NCI-H1694 (cell line): ENCODE results near the gene RASGRF2.
"Not testable (repeated sequence)": the region's sequence is repeated elsewhere in the genome, so short reads cannot be mapped to it uniquely, and the experiment has no call there.

Experiments used
- DNase-seq: peaks from one replicate; lab custom pipeline; 2025; lab: John Stamatoyannopoulos, UW

RASGRF2 gene

DNA sequence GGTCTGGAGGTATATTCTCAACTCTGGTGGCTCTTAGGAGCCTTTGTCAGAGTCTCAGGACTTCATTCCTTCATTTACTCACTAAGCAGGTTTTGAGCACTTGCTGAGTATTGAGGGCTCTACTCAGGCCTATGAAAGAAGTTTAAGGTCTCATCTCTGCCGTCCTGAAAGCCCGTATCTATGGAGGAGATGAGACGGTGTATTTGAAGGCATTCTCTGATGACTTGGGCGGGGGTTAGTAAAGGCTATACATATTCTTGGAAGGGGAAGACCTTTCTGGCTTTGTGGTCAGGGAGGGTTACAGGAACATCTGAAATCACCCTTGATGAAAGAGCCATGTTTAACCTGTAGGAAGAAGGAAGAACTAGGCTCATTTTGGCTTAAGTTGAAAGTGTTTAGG lies 21.9 kb downstream of the RASGRF2 start:
- no peak for DNase-seq

DNA sequence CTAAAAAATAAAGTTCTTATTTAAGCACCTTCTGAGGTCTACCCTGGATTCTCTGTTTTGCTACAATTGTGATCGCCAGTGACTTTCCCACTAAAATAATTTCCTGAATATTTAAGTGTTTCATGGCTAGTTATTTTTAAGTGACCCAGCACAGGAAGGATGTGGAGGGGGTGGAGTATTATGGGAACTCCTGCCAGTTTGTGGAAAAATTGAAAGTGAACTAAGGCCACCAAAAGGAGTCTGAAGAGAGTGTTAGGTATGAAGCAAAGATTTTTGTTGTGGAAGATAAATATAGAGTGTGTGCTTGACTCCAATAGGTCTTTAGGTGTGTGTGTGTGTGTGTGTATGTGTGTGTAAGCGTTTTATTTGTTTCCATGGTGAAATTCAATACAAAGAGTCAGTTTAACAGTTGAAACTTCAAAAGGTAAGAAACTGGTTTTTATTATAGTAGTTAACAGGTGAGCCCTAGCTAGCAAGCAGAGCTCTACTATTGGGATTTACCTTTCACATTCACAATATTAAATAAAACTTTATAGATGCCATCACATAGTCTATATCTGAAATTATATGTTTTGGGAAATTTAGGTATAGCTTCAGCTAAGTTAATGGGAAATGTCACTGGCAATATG lies 25.6 kb downstream of the RASGRF2 start:
- no peak for DNase-seq

DNA sequence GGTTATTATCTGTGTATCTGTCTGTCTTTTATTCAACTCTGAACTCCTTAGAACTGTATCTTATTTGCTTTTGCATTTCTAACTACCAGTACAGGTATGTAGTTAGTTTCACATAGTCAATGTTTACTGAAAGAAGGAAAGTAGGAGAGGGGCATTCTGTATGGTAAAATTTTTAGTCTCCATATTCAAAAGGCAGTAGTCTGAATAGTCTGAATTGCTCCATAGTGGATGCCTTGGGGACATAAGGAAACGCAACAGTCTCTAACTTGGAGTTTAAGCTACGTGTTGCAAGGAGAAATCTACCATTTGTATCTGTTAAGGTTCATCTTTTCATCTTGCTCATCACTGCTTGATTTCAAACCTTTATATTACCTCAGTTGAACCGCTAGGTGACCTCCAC lies 26.2 kb downstream of the RASGRF2 start:
- no peak for DNase-seq

DNA sequence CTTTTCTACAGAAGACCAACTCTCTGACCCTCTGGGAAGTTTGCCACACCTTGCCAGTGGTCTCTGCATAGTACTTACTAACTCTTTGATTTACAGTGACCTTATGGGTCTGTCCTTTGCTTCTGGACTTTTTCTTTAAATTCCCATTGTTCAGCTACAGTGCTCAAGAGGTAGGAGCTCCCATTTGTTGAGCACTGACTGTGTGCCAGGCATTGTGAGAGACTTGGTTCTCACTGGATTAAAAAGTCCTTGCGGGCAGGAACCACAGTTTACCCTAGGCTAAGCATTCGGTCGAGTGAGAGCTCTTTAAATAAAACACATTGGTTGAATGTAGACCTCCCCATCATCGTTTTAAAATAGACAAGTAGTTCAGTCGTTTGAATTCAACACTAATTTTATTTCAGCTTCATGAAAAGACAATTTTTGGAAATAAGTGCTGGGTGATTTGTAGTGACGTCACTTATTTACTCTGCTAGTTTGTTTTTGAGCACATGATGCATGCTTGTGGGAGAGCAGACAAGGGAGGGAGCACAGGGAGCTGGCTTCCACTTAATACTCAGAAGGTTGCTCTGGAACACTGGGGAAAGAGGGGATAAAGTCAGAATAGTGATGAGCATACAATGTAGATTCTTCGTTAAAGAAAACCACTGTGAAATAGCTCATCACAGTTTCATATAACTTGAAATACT lies 27.1 kb downstream of the RASGRF2 start:
- DNase-seq, result no peak

DNA sequence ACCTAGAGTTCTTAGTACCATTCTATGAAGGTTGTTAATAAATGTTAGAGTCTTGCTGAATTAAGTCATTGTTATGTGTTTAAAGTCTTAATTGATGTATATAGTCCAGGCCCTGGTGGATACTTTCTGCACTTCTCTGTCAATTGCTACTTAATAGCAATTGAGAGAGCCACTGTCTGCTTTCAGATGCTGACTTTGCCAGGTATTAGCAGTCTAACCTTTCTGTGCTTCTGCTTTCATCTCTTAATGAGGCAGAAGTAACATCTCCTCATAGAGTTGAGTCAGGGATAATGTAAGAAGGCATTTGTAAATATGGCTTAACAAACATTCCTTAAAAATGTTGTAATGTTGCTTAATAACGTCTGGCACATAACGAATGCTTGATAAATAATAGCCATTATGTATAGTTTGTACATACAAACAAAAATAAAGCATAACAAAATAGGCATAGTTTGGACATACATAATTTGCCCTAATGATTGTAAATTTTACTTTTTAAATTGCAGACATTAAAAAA lies 28.3 kb downstream of the RASGRF2 start:
- no peak for DNase-seq

DNA sequence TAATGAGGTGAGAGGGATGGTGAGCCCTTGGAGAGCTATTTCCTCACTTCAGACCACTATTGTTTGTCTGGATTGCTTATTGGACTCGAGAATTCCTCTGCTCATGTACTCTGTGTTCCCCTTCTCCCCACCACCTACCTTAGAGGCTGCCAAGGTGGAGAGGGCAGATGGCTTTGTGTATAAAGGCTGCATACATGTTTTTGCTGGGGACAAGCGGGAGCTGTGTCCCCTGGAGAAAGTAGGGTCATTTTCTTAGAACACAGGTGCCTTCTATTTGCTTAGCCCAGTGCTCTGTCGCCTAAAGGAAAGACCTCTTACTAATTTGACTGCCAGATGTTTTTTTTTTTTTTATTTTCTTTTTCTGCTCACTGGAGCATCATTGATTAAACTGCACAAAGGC lies 29.7 kb downstream of the RASGRF2 start:
- no peak for DNase-seq

DNA sequence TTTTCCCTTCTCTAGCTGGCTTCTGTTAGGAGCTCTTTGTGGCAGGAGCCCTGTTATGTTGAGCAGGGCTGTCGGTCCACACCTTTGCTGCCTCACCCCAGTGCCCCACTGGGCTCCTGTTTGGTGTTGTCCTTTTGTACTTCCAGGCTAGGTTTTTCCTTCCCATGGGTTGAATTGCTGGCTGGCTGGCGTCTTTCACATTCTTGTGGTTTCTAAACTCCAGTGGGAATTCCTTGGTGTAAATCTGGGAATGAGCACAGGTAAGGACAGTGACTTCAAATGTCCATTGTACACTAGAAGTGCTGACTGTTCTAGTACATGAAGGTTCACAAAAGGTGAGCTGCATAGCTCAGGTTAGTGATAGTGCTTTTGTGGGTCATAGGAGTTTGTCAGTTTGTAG lies 30.4 kb downstream of the RASGRF2 start:
- no peak for DNase-seq

DNA sequence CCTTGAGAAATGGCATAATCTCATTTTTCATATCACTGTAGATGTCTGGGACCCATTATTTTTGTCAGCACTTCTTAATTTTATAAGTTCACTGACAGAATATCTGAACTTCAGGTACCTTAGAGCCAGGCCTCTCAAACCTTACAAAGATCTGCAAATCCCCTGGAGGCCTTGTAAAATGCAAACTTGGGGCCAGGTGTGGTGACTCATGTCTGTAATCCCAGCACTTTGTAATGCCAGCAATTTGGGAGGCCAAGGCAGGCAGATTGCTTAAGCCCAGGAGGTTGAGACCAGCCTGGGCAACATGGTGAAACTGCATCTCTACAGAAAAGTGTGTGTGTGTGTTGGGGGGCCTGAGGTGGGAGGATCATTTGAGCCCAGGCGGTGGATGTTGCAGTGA lies 30.8 kb downstream of the RASGRF2 start:
- DNase-seq, result no peak

DNA sequence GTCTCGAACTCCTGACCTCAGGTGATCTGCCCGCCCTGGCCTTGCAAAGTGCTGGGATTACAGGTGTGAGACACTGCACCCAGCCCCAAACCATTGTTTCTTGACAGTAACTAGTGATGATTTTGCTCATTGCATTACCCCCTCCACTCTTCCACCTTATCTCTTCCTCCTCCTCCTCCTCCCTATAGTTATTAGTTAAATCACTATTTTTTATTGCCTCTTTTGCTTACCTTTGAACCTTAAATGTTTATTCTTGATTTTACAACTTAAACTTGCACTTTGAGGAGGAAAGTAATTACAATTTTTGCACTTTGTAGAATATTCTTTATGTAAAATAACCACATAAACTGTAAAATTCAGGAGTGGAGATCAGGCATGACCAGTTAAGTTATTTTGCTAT lies 35.7 kb downstream of the RASGRF2 start:
- no peak for DNase-seq

DNA sequence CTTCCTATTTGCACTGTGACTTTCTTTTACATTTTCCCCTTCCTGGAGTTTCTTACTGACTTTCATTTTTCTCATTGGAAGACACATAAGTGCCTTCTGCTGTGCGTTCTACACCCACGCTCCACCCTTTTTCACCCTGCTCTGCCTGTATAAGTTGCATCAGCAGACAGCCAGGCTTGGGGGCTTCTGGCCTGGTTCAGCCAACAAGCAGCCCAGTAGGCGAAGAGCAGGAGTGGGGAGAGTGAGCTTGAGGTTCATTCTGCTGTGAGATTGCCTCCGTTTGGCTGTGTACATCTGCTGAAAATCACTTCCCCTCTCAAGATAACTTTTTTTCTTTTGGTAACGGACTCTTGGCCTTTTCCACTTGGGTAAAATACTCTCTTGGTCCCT lies 38.4 kb downstream of the RASGRF2 start:
- DNase-seq, result no peak

DNA sequence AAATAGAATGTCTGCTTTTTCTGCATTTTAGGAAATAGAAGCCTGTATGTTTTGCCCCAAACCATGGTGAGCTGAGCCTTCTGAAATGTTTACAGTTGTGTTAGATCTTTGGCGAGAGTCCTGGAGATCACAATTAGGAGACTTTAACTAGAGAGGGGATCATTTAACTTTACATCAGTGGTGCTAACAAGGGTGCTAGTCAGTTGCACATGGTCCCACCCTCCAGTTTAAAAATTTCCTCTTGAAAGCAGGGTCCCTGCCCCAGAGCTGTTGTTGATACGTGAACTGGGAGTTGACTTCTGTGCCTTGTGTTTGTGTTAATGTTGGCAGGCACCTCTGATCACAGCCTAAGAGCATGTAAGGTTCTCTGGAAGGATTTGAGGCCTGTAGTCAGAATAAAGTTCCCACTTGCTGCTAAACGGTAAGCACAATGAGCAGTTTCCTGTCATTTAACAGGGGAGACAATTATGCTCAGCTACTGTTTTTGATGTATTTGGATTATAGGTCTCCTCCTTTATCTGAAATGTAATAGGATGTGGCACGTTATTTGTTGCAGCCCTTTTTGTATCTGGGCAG lies 43.7 kb downstream of the RASGRF2 start:
- DNase-seq, result no peak

DNA sequence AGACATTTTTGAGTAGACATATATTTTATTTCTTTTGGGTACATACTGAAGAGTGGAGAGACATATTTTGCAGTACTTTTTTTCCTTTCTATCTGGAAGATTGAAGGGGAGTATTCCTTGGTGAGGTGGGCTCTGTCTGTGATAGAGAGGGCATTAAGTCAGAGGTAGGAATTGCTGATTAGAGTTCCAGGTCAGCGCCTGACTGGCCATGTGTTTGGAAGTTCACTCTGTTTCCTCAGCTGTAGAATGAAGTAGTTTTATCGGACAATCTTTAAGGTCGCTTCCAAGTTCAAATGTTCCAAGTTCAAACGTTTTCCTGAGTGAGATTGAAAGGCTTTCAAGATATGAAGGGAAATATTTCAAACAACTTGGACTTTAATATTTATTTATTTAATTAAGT lies 45.5 kb downstream of the RASGRF2 start:
- DNase-seq, result no peak

DNA sequence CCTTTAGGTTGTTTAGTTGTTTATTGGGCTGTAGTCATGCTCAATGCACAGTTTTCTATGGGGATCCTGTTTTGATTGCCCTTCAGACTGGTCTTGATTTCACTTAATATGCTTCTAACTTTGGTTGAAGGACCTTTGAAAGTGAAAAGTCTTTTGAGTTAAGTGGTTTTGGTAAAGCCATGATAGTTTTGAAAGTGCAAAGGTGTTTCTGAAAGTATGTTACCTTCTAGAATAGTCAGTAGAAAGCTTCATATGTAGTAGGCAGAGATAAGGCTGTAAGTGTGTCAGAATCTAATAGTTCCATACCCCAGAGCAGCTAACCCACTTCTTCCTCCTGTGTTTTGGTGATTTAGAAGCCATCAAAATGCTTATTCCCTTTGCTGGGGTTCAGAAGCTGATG lies 46.1 kb downstream of the RASGRF2 start:
- DNase-seq, result no peak

DNA sequence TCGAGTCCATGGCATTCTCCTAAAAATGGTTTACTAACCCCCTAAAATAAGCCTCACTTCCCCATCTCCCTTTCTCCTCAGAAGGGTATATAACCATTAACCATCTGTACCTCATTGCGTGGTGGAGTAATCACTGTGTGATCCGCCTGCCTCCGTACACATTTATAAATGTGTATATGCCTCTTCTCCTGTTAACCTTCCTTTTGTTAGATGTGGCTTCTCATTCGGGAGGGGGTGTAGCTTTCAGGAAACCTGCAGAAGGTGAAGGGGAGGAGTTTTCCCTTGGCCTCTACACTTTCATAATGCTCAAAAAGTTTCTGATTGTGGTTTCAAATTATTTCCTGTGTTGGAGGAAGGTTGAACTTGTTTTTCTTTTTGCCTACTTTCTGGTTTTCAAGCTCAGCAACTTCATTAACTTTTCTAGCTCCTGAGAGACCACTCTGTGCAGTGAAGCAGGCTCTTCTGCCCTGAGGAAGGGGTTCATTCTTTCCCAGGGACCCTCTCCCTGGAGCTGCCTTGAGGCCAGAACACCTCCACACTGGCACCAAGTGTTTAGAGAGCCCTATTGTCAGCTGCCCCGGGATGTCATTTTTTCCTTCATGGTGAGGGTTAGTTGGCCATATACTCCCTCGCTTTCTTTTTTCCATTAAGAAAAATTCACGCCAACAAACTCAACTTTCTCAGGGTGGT lies 46.9 kb downstream of the RASGRF2 start:
- no peak for DNase-seq

DNA sequence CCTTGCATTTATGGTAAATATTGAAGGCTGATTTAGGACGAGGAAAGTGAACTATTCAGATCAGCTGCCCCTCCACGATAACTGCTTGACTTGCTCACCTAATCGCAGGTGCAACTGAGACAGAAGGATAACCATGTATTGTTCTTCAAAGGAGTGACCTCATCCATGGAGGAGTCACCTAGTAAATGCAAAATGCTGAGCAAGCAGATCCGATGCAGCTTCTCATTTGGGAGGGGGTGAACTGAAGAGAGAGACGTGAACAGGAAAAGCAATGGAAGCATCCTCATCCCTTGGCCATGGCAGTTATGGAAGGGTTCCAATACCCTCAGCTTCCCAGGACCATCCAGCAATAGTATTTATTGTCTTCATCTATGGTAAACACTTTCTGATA lies 47.5 kb downstream of the RASGRF2 start:
- DNase-seq, result no peak

DNA sequence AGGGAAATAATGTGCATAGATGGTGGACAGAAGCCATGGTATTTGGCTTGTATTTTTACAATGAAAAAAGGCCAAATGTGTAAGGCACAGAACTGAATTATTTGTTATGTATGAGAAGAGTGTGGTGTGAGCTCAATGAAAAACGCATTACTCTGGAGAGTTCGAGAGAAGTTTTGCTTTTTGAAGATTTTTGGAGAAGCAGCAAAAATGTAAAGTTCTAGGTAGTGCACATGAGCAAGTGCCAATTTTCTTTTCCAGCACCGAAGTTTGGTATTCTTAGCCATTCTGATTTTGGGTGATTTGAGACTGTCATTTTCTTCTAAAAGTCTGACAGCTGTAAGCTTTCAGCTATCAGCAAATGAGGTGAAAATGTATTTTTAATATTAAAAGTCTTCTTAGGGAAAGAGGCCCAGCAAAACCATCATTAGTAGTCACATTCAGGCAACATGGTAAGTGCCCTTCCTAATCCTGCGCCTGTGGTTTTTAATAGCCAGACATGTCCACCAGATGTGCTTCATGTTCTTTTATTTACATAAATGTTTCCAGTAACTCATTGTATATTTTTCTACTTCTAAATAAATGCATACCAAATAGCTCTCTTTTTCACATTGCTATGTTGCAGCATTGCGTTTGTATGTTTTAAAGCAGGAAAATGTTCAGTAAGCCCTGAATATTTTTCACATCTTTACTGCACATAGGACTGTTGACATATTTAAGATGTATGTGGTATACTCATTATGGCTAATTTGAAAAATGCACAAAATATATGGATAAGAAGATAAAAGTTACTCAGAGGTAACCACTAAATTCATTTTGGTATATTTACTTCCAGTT lies 50.4 kb downstream of the RASGRF2 start:
- DNase-seq, result no peak

DNA sequence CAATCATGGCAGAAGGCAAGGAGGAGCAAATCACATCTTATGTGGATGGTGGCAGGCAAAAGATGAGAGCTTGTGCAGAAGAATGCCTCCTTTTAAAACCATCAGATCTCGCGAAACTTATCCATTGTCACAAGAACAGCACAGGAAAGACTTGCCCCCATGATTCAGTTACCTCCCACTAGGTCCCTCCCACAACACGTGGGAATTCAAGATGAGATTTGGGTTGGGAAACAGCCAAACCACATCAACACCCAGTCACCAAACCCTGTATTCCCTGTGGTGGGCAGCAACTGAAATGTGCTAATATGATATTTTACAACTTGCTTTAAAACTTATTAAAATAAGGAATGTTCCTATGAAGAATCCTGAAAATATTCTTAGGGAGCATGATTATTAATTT lies 54.2 kb downstream of the RASGRF2 start:
- no peak for DNase-seq

DNA sequence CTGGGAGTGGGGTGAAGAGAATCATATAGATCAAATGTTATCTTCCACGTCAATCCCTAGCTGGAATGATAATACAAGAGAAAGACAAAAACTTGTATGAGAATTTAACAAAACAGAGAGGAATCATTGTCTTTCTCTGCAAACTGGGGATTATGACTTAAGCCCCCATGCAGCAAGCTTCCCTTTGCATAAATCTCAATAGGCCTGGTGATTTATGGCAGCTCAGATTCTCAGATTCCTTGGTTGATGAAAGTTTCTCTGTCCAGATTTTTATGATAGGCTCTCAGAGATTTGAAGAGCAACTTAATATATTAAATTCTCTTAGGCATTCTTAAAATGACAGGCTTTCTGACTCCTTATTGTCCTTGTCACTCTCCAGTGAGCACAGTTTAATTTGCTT lies 56.0 kb downstream of the RASGRF2 start:
- DNase-seq, result no peak

DNA sequence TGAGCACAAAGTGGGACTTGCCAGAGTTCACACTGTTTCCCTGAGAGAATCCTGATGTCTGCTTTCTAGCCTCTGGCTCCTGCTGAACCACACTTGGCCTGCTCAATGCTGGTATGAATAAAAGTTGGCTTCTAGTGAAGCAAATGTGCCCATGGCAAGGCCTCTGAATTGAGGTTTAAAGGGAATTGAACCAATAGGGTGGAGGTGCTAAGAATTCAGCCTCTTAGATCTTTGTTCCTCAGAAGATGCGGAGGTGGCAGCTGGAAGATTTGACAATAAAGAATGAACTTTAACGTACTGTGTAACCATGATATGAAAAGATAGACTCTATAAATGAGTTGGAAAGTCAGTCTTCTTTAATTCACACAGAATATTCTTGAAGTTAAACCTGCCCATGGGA lies 57.2 kb downstream of the RASGRF2 start:
- no peak for DNase-seq

DNA sequence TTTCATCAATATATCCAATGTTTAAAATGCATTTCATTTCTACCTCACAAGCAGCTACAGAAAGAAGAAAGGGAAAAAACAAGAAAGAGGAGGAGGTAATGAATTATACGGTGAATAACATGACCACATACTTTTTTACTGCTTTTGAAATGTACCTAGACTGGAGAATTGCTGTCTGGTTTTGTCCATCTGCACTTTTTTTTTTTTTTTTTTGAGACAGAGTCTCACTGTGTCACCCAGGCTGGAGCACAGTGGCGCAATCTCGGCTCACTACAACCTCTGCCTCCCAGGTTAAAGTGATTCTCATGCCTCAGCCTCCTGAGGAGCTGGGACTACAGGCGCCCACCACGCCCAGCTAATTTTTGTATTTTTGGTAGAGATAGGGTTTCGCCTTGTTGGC lies 58.4 kb downstream of the RASGRF2 start:
- not testable (repeated sequence) for DNase-seq

DNA sequence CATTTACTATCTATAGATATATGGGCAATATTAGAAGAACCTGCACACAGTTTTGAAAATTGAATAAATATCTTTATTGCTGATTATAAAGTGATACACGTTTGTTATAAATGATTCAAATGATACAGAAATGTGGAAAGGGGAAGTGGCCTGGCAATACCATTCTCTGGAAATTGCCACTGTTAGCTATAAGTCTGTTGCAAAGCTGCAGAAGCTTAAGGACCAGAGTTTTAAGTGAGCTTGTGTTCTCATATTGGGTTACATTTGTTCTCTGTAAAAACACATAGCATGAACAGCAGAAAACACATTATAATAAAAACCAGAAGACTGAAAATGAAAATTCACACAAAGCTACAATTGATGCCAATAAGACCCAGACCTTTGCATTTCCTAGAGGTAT lies 59.6 kb downstream of the RASGRF2 start:
- no peak for DNase-seq
